ENCODE measurements around the gene CACNA1S. TPM values are rescaled to one million over a fixed set of nuclear protein-coding genes. Genes with fewer than 3 reads are reported as not detected.

Gene CACNA1S
- total RNA-seq, 1 donor from 2014 or later: not detected

DNA sequence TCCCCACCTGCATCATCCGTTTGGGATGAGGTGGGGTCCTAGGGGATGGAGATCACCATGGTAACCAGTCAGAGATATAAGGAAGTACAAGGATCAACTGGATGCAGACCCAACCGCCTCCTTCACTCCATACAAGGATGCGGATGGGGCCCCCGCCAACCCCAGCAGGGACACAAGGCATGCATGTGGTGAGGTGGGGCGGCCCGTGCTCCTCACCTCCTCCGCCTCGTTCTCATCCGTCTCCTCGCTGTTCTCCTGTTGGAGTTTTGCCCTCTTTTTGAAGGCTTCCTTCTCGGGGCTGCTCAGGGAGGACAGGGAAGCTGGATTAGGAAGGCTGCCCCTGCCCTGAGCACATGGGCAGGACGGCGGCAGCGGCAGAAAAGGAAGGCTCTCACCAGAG, 112.6 kb downstream of the CACNA1S start:
- no peak overlapping the region for H3K4me3 Mint-ChIP-seq
- intact Hi-C loops (cut with micrococcal nuclease): no loop called here
- peaks cover 10% of the 10 kb centered on the region for H3K4me1 Mint-ChIP-seq
- H3K27me3 Mint-ChIP-seq: no peaks in the 10 kb centered on the region
- H3K27ac Mint-ChIP-seq: peak overlapping the region; percentile 3
- no peaks in the 10 kb centered on the region for H3K9me3 Mint-ChIP-seq
- DNase-seq: no peak
- H3K36me3 Mint-ChIP-seq (ENCODE audit: low read depth): peaks cover 66% of the 10 kb centered on the region

DNA sequence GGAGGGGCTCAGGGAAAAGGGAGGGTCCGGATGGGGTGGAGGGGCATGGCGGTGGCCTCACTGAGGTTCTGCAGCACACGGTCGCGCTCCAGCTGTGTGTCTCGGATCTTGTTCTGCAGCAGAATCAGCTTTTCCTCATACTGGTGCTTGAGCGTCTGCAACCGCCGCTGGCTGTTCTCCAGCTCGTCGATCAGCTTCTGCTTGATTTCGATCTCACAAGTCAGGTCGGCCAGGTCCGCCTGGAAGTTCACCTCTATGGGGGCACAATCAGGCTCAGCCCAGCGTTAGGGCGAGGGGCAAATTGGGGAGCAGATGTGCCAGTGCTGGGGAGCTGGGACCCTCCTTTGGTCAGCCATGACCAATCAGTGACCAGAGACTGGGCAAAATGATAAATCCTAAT, 113.9 kb downstream of the CACNA1S start:
- no peak overlapping the region for H3K4me3 Mint-ChIP-seq

DNA sequence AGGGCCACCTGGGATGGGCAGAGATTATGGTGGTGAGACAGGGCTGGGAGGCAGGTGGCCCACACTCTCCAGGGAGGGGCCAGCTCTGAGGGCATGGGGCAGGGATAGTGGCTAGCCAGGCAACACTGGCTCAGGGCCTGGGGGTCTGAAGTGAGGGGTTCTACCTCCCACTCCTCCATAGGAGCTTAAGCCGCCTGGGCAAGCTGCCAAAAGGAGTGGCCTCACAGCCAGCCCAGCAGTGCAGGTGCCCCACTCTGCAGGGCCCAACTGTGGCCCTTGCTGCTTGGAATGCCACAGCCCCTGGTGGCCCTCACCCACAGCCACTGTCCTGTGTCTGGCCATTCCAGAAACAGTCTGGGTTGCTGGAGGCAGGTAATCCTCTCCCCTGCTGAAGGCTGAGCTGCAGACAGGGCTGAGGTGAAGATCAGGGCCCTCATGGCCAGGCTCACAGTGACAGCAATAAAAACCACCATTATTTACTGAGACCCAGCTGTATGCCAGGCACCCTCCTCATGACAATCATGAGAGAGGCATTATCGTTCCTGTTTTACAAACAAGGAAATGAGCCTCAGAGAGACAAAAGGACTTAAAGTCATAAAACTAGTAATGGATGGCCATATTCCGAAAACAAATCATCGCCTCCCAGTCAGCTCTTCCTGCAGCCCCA, 119.7 kb downstream of the CACNA1S start:
- intact Hi-C loops (cut with micrococcal nuclease): no loop called here
- H3K27ac Mint-ChIP-seq: no peak overlapping the region
- DNase-seq: no peak
- no peaks in the 10 kb centered on the region for H3K4me1 Mint-ChIP-seq
- no peaks in the 10 kb centered on the region for H3K27me3 Mint-ChIP-seq
- no peak overlapping the region for H3K4me3 Mint-ChIP-seq
- H3K9me3 Mint-ChIP-seq: no peaks in the 10 kb centered on the region
- H3K36me3 Mint-ChIP-seq (ENCODE audit: low read depth): peaks cover 46% of the 10 kb centered on the region

More for the DNA sequence above, 113.9 kb downstream of the CACNA1S start:
- Mint-ChIP-seq H3K36me3 (ENCODE audit: low read depth) (peaks cover 67% of the 10 kb centered on the region), H3K27me3 (no peaks in the 10 kb centered on the region), H3K4me1 (peaks cover 10% of the 10 kb centered on the region), H3K27ac (no peak overlapping the region), H3K9me3 (no peaks in the 10 kb centered on the region)
- intact Hi-C loops (cut with micrococcal nuclease): no loop called here
- DNase-seq: no peak

DNA sequence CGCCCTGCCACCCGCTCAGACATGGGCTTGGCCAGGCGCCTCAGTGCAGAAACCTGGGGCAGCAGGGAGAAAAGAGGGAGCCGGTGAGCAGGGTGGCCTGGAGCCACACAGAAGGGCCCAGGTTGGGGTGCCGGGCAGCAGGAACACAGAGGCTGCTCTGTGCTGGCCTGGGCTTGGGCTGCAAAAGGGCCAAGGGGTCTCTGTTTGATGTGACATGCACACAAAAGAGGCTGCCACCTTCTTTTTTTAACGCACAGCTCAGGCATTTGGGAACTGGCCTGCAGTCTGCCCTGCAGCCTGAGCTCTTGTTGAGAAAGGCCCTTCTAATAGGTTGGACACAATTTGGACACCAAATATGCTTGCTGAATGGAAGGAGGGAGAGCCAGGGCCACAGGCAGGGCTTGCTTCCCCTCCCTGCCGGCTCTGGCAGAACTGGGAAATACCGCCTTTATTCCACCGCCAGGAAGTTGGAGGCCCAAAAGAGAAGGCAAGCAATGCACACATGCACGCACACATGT, 121.1 kb downstream of the CACNA1S start:
- Mint-ChIP-seq H3K27ac (no peak overlapping the region), H3K27me3 (no peaks in the 10 kb centered on the region), H3K9me3 (no peaks in the 10 kb centered on the region), H3K4me1 (no peaks in the 10 kb centered on the region), H3K36me3 (ENCODE audit: low read depth) (peaks cover 48% of the 10 kb centered on the region), H3K4me3 (no peak overlapping the region)
- intact Hi-C loops (cut with micrococcal nuclease): no loop called here
- no peak for DNase-seq

DNA sequence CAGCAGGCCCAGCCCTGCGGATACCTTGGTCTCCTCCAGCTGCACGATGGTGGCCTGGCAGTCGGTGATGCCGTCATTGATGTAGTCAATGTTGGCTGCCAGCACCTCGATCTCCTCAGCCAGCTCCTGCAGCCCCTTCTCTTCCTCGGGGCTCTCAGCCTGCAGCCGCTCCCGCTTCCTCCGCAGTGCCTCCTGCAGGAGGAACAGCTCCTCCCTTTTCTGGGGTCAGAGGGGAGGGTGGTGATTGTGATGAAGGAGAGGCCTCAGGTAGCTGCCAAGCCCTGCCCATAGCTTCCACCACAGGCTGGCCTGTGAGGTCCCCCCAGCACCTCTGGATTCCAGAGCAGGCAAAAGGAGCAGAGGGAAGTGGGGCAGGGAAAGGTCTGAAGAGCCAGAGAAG, 122.1 kb downstream of the CACNA1S start:
- Mint-ChIP-seq H3K4me3 (no peak overlapping the region), H3K36me3 (ENCODE audit: low read depth) (peaks cover 51% of the 10 kb centered on the region), H3K9me3 (no peaks in the 10 kb centered on the region), H3K27me3 (no peaks in the 10 kb centered on the region), H3K4me1 (no peaks in the 10 kb centered on the region), H3K27ac (no peak overlapping the region)
- intact Hi-C loops (cut with micrococcal nuclease): no loop called here
- DNase-seq: no peak

Other genes starting within 250 kb of the CACNA1S start
- gene GPR25, start 239.4 kb downstream of the CACNA1S start, total RNA-seq: not detected in 2 replicates
- not detected in 2 replicates for gene INAVA, start 217.5 kb downstream of the CACNA1S start, total RNA-seq
- 48.3 and 49.3 TPM in 2 replicates for gene KIF21B, start 88.7 kb downstream of the CACNA1S start, total RNA-seq
- not detected in 2 replicates for gene ASCL5, start 14.8 kb upstream of the CACNA1S start, total RNA-seq
- 11.3 and 13.5 TPM in 2 replicates for gene TMEM9, start 42.0 kb upstream of the CACNA1S start, total RNA-seq
- not detected in 2 replicates for gene IGFN1, start 78.4 kb upstream of the CACNA1S start, total RNA-seq
- not detected in 2 replicates for gene PKP1, start 171.1 kb upstream of the CACNA1S start, total RNA-seq